Tibial nerve (tissue), 4 donors: ENCODE data around the gene GMPR2.

Experiments used
- CTCF ChIP-seq, 5 experiments: fragments of 200-600 bp in 3 of 5; fragments of 450-650 bp in 2 of 5; sonication (generic) in 3 of 5; IDR thresholded peaks; one replicate each; pipeline ENCODE4 v1.5.1; 2016 to 2019; ENCODE audit warnings: antibody characterized with exemption in 5 of 5, mild to moderate bottlenecking in 3 of 5, moderate library complexity in 2 of 5
- EP300 ChIP-seq, 2 donors: sonication (generic); formaldehyde crosslinking; IDR thresholded peaks; one replicate each; pipeline ENCODE4 v1.6.1; 2017; ENCODE audit warnings: antibody characterized with exemption in 2 of 2, mild to moderate bottlenecking in 1 of 2
- POLR2A ChIP-seq, 2 donors: fragments of 450-650 bp; IDR thresholded peaks; one replicate each; pipeline ENCODE4 v1.6.1; 2017; ENCODE audit warnings: antibody characterized with exemption in 2 of 2, mild to moderate bottlenecking in 2 of 2, moderate library complexity in 2 of 2

GRCh38 chr14:24253936-24254335 lies 21.2 kb downstream of the GMPR2 start:
- TF ChIP-seq CTCF (IDR thresholded peaks at IDR 0.05), result no peak
- no peak for TF ChIP-seq POLR2A (IDR thresholded peaks at IDR 0.05)
- TF ChIP-seq EP300 (IDR thresholded peaks at IDR 0.05), result no peak
